Suprapubic skin (tissue), 4 donors: Measurements from ENCODE around the gene FSIP1.

Experiments
- CTCF ChIP-seq, 2 donors: fragments of 200-600 bp in 1 of 2; fragments of 450-650 bp in 1 of 2; sonication (generic) in 1 of 2; IDR thresholded peaks; one replicate each; pipeline ENCODE4 v1.5.1; 2016 to 2019; ENCODE audit warnings: antibody characterized with exemption in 2 of 2, mild to moderate bottlenecking in 1 of 2, moderate library complexity in 1 of 2
- POLR2A ChIP-seq, 2 donors: fragments of 450-650 bp; IDR thresholded peaks; one replicate each; pipeline ENCODE4 v1.6.1; 2017; ENCODE audit warnings: antibody characterized with exemption in 2 of 2, mild to moderate bottlenecking in 2 of 2, moderate library complexity in 2 of 2
- POLR2AphosphoS5 ChIP-seq, 3 donors: sonication (generic); formaldehyde crosslinking; IDR thresholded peaks; one replicate each; pipeline ENCODE4 v1.6.1; 2017; ENCODE audit warnings: antibody characterized with exemption in 3 of 3

- no peak for TF ChIP-seq CTCF (IDR thresholded peaks at IDR 0.05)
- TF ChIP-seq POLR2A (IDR thresholded peaks at IDR 0.05) = no peak
- no peak for TF ChIP-seq POLR2AphosphoS5 (IDR thresholded peaks at IDR 0.05)
Observed at GRCh38 chr15:39748276-39748675, 34.4 kb downstream of the FSIP1 start.
